Activated CD8-positive, alpha-beta T cell treated with anti-CD3 and anti-CD28 coated beads for 36 hours (primary cell): ENCODE measurements around the gene PDXP. TPM values are rescaled to one million over a fixed set of nuclear protein-coding genes. Genes with fewer than 3 reads are reported as not detected.
"Not testable (repeated sequence)": the region's sequence is repeated elsewhere in the genome, so short reads cannot be mapped to it uniquely, and the experiment has no call there.

Source experiments
- ATAC-seq: fragments of 200-7000 bp; cut with Tn5 transposase; one replicate; pipeline ENCODE4 v1.10.0; 2021; ENCODE audit warnings: mild to moderate bottlenecking, moderate library complexity
- CTCF ChIA-PET: fragments of 350-600 bp; sonication (Branson Sonifier 250); formaldehyde crosslinking; loops from one replicate; lab custom pipeline; 2021; ENCODE audit warnings: antibody characterized with exemption; lab: Charles Lee
- POLR2A ChIA-PET: fragments of 350-600 bp; sonication (Branson Sonifier 250); formaldehyde crosslinking; loops from one replicate; lab custom pipeline; 2021; ENCODE audit warnings: antibody characterized with exemption; lab: Charles Lee
- DNase-seq: peaks from one replicate; pipeline ENCODE4 v3.0.0-alpha.2; 2020
- H3K27ac Mint-ChIP-seq: one replicate; pipeline ENCODE4 v1.8.0; 2021; ENCODE audit warnings: mild to moderate bottlenecking, mixed read lengths
- H3K27me3 Mint-ChIP-seq: one replicate; pipeline ENCODE4 v1.8.0; 2021; ENCODE audit warnings: mixed read lengths
- H3K36me3 Mint-ChIP-seq: one replicate; pipeline ENCODE4 v1.8.0; 2021; ENCODE audit warnings: low read depth, mixed read lengths
- H3K4me1 Mint-ChIP-seq: one replicate; pipeline ENCODE4 v1.8.0; 2021; ENCODE audit warnings: low read depth, mixed read lengths
- H3K4me3 Mint-ChIP-seq: one replicate; pipeline ENCODE4 v1.8.0; 2021; ENCODE audit warnings: mild to moderate bottlenecking, moderate library complexity, mixed read lengths
- H3K9me3 Mint-ChIP-seq: one replicate; pipeline ENCODE4 v1.8.0; 2021; ENCODE audit warnings: mixed read lengths
- CTCF ChIP-seq: fragments of 200-600 bp; IDR thresholded peaks from one replicate; pipeline ENCODE4 v1.8.0; 2022; ENCODE audit warnings: antibody characterized with exemption, mild to moderate bottlenecking
- intact Hi-C: fragments of 100-400 bp; cut with micrococcal nuclease; formaldehyde crosslinking; loops from one replicate; pipeline ENCODE4 v1.10.0; 2022
- total RNA-seq, 2 experiments: library from RNA; stranded (reverse); gene quantifications; one replicate each; pipeline ENCODE4 v1.2.3, GENCODE V29; 2021

PDXP gene
- total RNA-seq, 2 experiments from 2014 or later, result 51.3 to 51.5 TPM

DNA sequence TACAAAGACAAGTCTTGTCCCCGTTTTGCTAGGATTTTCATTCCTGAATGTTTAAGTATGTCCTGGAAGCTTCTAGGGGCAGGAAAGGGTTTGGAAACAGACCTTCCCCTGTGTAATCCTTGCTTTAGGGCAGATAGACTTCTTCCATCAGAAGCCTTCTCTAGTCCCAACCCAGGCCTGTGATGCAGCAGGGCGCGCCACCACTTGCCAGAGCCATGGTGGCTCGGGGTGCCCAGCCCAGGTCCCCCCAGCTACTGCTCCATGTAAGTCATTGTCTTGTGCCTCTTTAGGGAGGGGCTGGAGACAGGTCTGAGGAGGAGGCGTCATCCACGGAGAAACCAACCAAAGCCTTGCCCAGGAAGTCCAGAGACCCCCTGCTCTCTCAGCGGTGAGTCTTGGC is 31.9 kb downstream of the PDXP start:
- Mint-ChIP-seq H3K4me1 (peaks cover 21% of the 10 kb centered on the region), H3K36me3 (peaks cover 50% of the 10 kb centered on the region), H3K4me3 (no peak overlapping the region), H3K9me3 (no peaks in the 10 kb centered on the region), H3K27ac (no peak overlapping the region), H3K27me3 (no peaks in the 10 kb centered on the region)
- DNase-seq, result no peak
- ChIA-PET POLR2A (no interaction called here), CTCF (interaction anchor here (68.1 kb wide), 1 partner anchor 65 kb away, joined by 1770 read pairs; the partner anchor contains the start of genes GGA1 and SH3BP1)
- no peak for ATAC-seq
- intact Hi-C loops, result no loop called here
- no peak for TF ChIP-seq CTCF

GRCh38 chr22:37690901-37691504 is 32.5 kb downstream of the PDXP start:
- no peaks in the 10 kb centered on the region for H3K9me3 Mint-ChIP-seq
- no peak for ATAC-seq
- ChIA-PET CTCF (interaction anchor here (1.4 kb wide), 1 partner anchor 48 kb away, joined by 4 read pairs; no protein-coding TSS in a partner anchor), POLR2A (interaction anchor here (0.6 kb wide), 1 partner anchor 1633 kb away, joined by 3 read pairs; no protein-coding TSS in a partner anchor)
- H3K4me3 Mint-ChIP-seq, result no peak overlapping the region
- intact Hi-C loops, result no loop called here
- H3K4me1 Mint-ChIP-seq, result peaks cover 24% of the 10 kb centered on the region
- H3K36me3 Mint-ChIP-seq, result peaks cover 54% of the 10 kb centered on the region
- no peak for DNase-seq
- H3K27ac Mint-ChIP-seq, result no peak overlapping the region
- no peak for TF ChIP-seq CTCF
- no peaks in the 10 kb centered on the region for H3K27me3 Mint-ChIP-seq

DNA sequence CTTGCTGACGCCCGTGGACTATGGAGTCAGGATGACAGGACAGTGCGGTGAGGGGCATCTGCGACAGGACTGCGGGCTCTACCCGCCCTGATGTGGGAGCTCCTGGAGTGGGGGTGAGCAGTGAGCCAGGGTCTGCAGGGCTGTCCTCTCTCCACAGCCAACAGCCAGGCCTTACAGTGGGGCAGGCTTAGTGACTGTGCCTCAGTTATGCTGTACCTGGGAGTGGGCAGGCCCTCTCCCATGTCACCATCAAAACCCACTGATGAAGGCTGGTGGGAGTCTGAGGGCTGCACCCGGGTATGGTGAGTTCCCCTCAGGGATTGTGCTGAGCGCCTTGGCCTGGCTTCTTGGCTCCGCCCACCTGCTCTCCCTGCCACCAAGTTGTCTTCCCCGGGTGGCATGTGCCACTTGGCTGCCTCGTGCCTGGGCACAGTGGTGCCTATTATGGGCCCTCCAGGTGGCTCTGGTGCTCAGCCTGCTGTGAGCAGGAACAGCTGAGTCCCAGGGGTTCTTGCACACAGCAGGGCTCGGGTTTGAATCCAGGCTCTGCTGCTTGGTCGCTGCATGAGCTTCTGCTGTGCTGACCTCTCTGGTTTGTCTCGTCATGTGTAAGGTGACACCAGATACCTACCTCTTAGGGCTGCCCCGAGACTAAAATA is 34.2 kb downstream of the PDXP start:
- ChIA-PET POLR2A (interaction anchor here (1.4 kb wide), 1 partner anchor 14 kb away, joined by 4 read pairs; no protein-coding TSS in a partner anchor), CTCF (interaction anchor here (1.9 kb wide), 1 partner anchor 50 kb away, joined by 7 read pairs; no protein-coding TSS in a partner anchor)
- H3K27me3 Mint-ChIP-seq, result no peaks in the 10 kb centered on the region
- intact Hi-C loops, result no loop called here
- no peaks in the 10 kb centered on the region for H3K9me3 Mint-ChIP-seq
- H3K4me3 Mint-ChIP-seq, result no peak overlapping the region
- ATAC-seq (no peak), DNase-seq (no peak)
- no peak for TF ChIP-seq CTCF
- peaks cover 47% of the 10 kb centered on the region for H3K36me3 Mint-ChIP-seq
- peaks cover 23% of the 10 kb centered on the region for H3K4me1 Mint-ChIP-seq
- no peak overlapping the region for H3K27ac Mint-ChIP-seq

DNA sequence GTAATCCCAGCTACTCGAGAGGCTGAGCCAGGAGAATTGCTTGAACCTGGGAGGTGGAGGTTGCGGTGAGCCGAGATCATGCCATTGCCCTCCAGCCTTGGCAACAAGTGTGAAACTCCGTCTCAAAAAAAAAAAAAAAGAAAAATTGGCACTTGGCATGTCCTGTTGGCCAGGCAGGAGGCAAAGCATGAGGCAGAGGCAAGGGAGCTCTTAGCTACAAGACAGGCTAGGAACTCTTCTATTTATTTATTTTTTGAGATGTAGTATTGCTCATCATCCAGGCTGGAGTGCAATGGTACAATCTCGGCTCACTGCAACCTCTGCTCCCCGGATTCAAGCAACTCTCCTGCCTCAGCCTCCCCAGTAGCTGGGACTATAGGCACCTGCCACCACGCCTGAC is 35.6 kb downstream of the PDXP start:
- intact Hi-C loops, result not testable (repeated sequence)
- peaks cover 14% of the 10 kb centered on the region for H3K4me1 Mint-ChIP-seq
- POLR2A ChIA-PET, result interaction anchor here (0.5 kb wide), 1 partner anchor 1921 kb away, joined by 3 read pairs; no protein-coding TSS in a partner anchor

GRCh38 chr22:37696260-37696656 is 37.7 kb downstream of the PDXP start:
- ChIA-PET CTCF (interaction anchor here (0.9 to 2.7 kb wide), 11 partner anchors 11 to 134 kb away, joined by 3 to 20 read pairs (median 4); partner anchors contain the start of gene NOL12), POLR2A (interaction anchor here (1.3 to 2.1 kb wide), 5 partner anchors 10 to 88 kb away, joined by 3 to 11 read pairs (median 5); partner anchors contain the start of genes GGA1 and NOL12)
- H3K36me3 Mint-ChIP-seq, result peaks cover 22% of the 10 kb centered on the region
- peak overlapping the region; percentile 24 for H3K27ac Mint-ChIP-seq
- H3K9me3 Mint-ChIP-seq, intact Hi-C loops, DNase-seq, ATAC-seq, H3K27me3 Mint-ChIP-seq: not testable (repeated sequence)
- H3K4me3 Mint-ChIP-seq, result peak overlapping the region; percentile 65
- H3K4me1 Mint-ChIP-seq, result peaks cover 14% of the 10 kb centered on the region

More for the DNA sequence above, 35.6 kb downstream of the PDXP start:
- CTCF ChIA-PET, result interaction anchor here (0.8 to 1.9 kb wide), 3 partner anchors 13 to 60 kb away, joined by 3 to 7 read pairs (median 4); no protein-coding TSS in a partner anchor
- H3K4me3 Mint-ChIP-seq, DNase-seq, ATAC-seq, H3K27me3 Mint-ChIP-seq, H3K27ac Mint-ChIP-seq, H3K9me3 Mint-ChIP-seq: not testable (repeated sequence)
- H3K36me3 Mint-ChIP-seq, result peaks cover 37% of the 10 kb centered on the region
